B cell (primary cell): Measurements from ENCODE around the gene CCR4. TPM values are rescaled to one million over a fixed set of nuclear protein-coding genes. Genes with fewer than 3 reads are reported as not detected.
"Not testable (repeated sequence)": the region's sequence is repeated elsewhere in the genome, so short reads cannot be mapped to it uniquely, and the experiment has no call there.

ENCODE experiments used
- ATAC-seq: fragments of 200-7000 bp; cut with Tn5 transposase; one replicate; pipeline ENCODE4 v1.10.0; 2021; ENCODE audit warnings: low read depth, mild to moderate bottlenecking, moderate number of reproducible peaks, moderate library complexity
- CTCF ChIA-PET: fragments of 350-600 bp; sonication (Branson Sonifier 250); formaldehyde crosslinking; loops from one replicate; lab custom pipeline; 2021; ENCODE audit warnings: antibody characterized with exemption, inconsistent platforms; lab: Charles Lee
- POLR2A ChIA-PET: fragments of 350-600 bp; sonication (Branson Sonifier 250); formaldehyde crosslinking; loops from one replicate; lab custom pipeline; 2021; ENCODE audit warnings: antibody characterized with exemption; lab: Charles Lee
- DNase-seq: peaks from one replicate; pipeline ENCODE4 v3.0.0; 2013
- H2AFZ ChIP-seq: 2 replicates; pipeline ENCODE4 v1.6.1; 2012; ENCODE audit warnings: mild to moderate bottlenecking, low read depth, low read length; ENCODE audit not compliant: insufficient read depth, poor library complexity, severe bottlenecking
- H3K27ac ChIP-seq, 2 donors: 1 replicate in 1 of 2; 2 replicates in 1 of 2; pipeline ENCODE4 v1.5.1; 2012 to 2013; ENCODE audit warnings: low read length in 2 of 2, mild to moderate bottlenecking in 2 of 2, moderate library complexity in 1 of 2
- H3K27me3 ChIP-seq, 4 experiments: fragments of 200-600 bp in 1 of 4; sonication (generic) in 1 of 4; replicated peaks in 1 of 4; 1 replicate in 2 of 4; 2 replicates in 2 of 4; pipeline versions ENCODE4 v1.6.1 to v1.7.0; 2013 to 2016; ENCODE audit warnings: low read length in 3 of 4, mild to moderate bottlenecking in 2 of 4, mixed read lengths in 1 of 4, moderate library complexity in 1 of 4; ENCODE audit not compliant: insufficient read depth in 4 of 4, control insufficient read depth in 3 of 4; ENCODE audit errors: control extremely low read depth in 1 of 4
- H3K36me3 ChIP-seq, 2 experiments: replicated peaks in 1 of 2; 1 replicate in 1 of 2; 2 replicates in 1 of 2; pipeline versions ENCODE4 v1.6.1 to v1.7.1; 2013; ENCODE audit warnings: low read length in 1 of 2; ENCODE audit not compliant: insufficient read depth in 2 of 2, control insufficient read depth in 1 of 2; ENCODE audit errors: control extremely low read depth in 1 of 2, extremely low read depth in 1 of 2
- H3K4me1 ChIP-seq, 2 donors: fragments of 200-600 bp in 1 of 2; sonication (generic) in 1 of 2; 1 replicate in 1 of 2; 2 replicates in 1 of 2; pipeline versions ENCODE4 v1.5.1 to v1.6.1; 2013 to 2017; ENCODE audit warnings: low read length in 2 of 2; ENCODE audit not compliant: control insufficient read depth in 2 of 2, insufficient read depth in 2 of 2
- H3K4me2 ChIP-seq: replicated peaks from 2 replicates; pipeline ENCODE3; 2012; ENCODE audit warnings: mild to moderate bottlenecking, low read depth, low read length; ENCODE audit not compliant: poor library complexity, severe bottlenecking
- H3K4me3 ChIP-seq, 5 experiments: fragments of 200-600 bp in 1 of 5; sonication (generic) in 1 of 5; 1 replicate in 3 of 5; 2 replicates in 2 of 5; pipeline versions ENCODE4 v1.5.1 to v1.7.0; 2011 to 2016; ENCODE audit warnings: low read length in 4 of 5, mild to moderate bottlenecking in 4 of 5, low read depth in 2 of 5, control low read depth in 1 of 5, moderate library complexity in 1 of 5; ENCODE audit not compliant: insufficient read depth in 1 of 5; ENCODE audit errors: control extremely low read depth in 1 of 5, extremely low read depth in 1 of 5
- H3K79me2 ChIP-seq: fragments of 200-600 bp; sonication (generic); one replicate; pipeline ENCODE4 v1.6.0; 2016; ENCODE audit warnings: low read length; ENCODE audit not compliant: control insufficient read depth, insufficient read depth
- H3K9ac ChIP-seq: fragments of 200-600 bp; sonication (generic); 2 replicates; pipeline ENCODE4 v1.6.1; 2017; ENCODE audit warnings: mild to moderate bottlenecking, low read length, moderate library complexity
- H3K9me3 ChIP-seq, 3 donors: one replicate each; pipeline versions ENCODE4 v1.6.1 to v1.7.1; 2013; ENCODE audit warnings: low read length in 2 of 3; ENCODE audit not compliant: control insufficient read depth in 2 of 3, insufficient read depth in 1 of 3; ENCODE audit errors: control extremely low read depth in 1 of 3
- H4K20me1 ChIP-seq: 2 replicates; pipeline ENCODE4 v1.6.0; 2012; ENCODE audit warnings: mild to moderate bottlenecking, low read length; ENCODE audit not compliant: insufficient read depth, control insufficient read depth, poor library complexity, severe bottlenecking
- H3K27ac Mint-ChIP-seq: one replicate; pipeline ENCODE4 v1.8.0; 2021; ENCODE audit warnings: mixed read lengths
- H3K27me3 Mint-ChIP-seq: one replicate; pipeline ENCODE4 v1.8.0; 2021; ENCODE audit warnings: mixed read lengths
- H3K4me1 Mint-ChIP-seq: one replicate; pipeline ENCODE4 v1.8.0; 2021; ENCODE audit warnings: mixed read lengths
- H3K4me3 Mint-ChIP-seq: one replicate; pipeline ENCODE4 v1.8.0; 2021; ENCODE audit warnings: mixed read lengths
- H3K9me3 Mint-ChIP-seq: one replicate; pipeline ENCODE4 v1.8.0; 2022; ENCODE audit warnings: mixed read lengths; ENCODE audit not compliant: insufficient read depth
- CTCF ChIP-seq: fragments of 200-600 bp; IDR thresholded peaks from one replicate; pipeline ENCODE4 v1.8.0; 2022; ENCODE audit warnings: antibody characterized with exemption, mild to moderate bottlenecking
- EZH2 ChIP-seq: IDR thresholded peaks from 2 replicates; pipeline ENCODE4 v1.6.1; 2012; ENCODE audit warnings: borderline replicate concordance, low read depth, mild to moderate bottlenecking, moderate library complexity, low read length; ENCODE audit not compliant: insufficient read depth, poor library complexity, severe bottlenecking
- WGBS: methylation state at CpG from one replicate; pipeline ENCODE4 v1.1.5; 2013; ENCODE audit warnings: missing lambda C conversion rate; ENCODE audit not compliant: insufficient coverage; 5-methylcytosine and 5-hydroxymethylcytosine counted together
- intact Hi-C: fragments of 100-400 bp; cut with micrococcal nuclease; formaldehyde crosslinking; loops from one replicate; pipeline ENCODE4 v1.10.0; 2022
- polyA plus RNA-seq: library from polyadenylated mRNA; depleted of rRNA; stranded (reverse); fragments of >200 nt; gene quantifications from 2 replicates; pipeline ENCODE4 v1.2.3, GENCODE V29; 2012
- total RNA-seq, 2 donors: library from RNA; stranded (reverse); fragments of 120-200 nt in 1 of 2; gene quantifications; 1 replicate in 1 of 2; 2 replicates in 1 of 2; pipeline versions ENCODE4 v1.2.3 to v1.2.4, GENCODE V29; 2013 to 2022

Gene CCR4
- total and polyA plus RNA-seq, 2 donors (not counting 1 experiment from before 2014, with no cell fraction given): 0.04 to 0.12 TPM

GRCh38 chr3:32978331-32978730 is 26.9 kb downstream of the CCR4 start:
- POLR2A ChIA-PET: no interaction called here
- intact Hi-C loops: no loop called here
- 97% methylated on average over 4 of the region's 5 CpGs for WGBS

GRCh38 chr3:32983124-32983523 is 31.7 kb downstream of the CCR4 start:
- no peak for DNase-seq
- ChIA-PET POLR2A (no interaction called here), CTCF (no interaction called here)
- TF ChIP-seq EZH2 (no peak), CTCF (no peak)
- Histone ChIP-seq H3K4me1 (no peaks in the 10 kb centered on the region), H3K9me3 (no peaks in the 10 kb centered on the region), H2AFZ (no peak overlapping the region), H3K36me3 (no peaks in the 10 kb centered on the region), H3K9ac (no peak overlapping the region), H3K79me2 (no peaks in the 10 kb centered on the region), H3K4me2 (no peak overlapping the region), H3K27me3 (no peaks in the 10 kb centered on the region), H3K27ac (no peak overlapping the region), H3K4me3 (no peak overlapping the region), H4K20me1 (no peaks in the 10 kb centered on the region)
- H3K27me3 Mint-ChIP-seq: no peaks in the 10 kb centered on the region
- intact Hi-C loops: no loop called here
- no peak overlapping the region for H3K4me3 Mint-ChIP-seq
- H3K27ac Mint-ChIP-seq: no peak overlapping the region
- H3K9me3 Mint-ChIP-seq: no peaks in the 10 kb centered on the region
- no peak for ATAC-seq
- no peaks in the 10 kb centered on the region for H3K4me1 Mint-ChIP-seq

More at GRCh38 chr3:32978331-32978730, 26.9 kb downstream of the CCR4 start:
- Histone ChIP-seq H3K9me3 (no peaks in the 10 kb centered on the region), H3K4me3 (no peak overlapping the region), H3K36me3 (no peaks in the 10 kb centered on the region), H3K27ac (no peak overlapping the region), H3K27me3 (no peaks in the 10 kb centered on the region), H2AFZ (no peak overlapping the region), H3K79me2 (no peaks in the 10 kb centered on the region), H4K20me1 (no peaks in the 10 kb centered on the region), H3K4me2 (no peak overlapping the region), H3K4me1 (peaks cover 0 to 5% of the 10 kb centered on the region in 2 donors), H3K9ac (no peak overlapping the region)
- Mint-ChIP-seq H3K4me3 (no peak overlapping the region), H3K27me3 (no peaks in the 10 kb centered on the region), H3K27ac (no peak overlapping the region), H3K4me1 (peaks cover 2% of the 10 kb centered on the region), H3K9me3 (no peaks in the 10 kb centered on the region)
- TF ChIP-seq CTCF (no peak), EZH2 (no peak)
- no peak for ATAC-seq
- DNase-seq: no peak
- CTCF ChIA-PET: no interaction called here

GRCh38 chr3:32984918-32985317 is 33.5 kb downstream of the CCR4 start:
- H3K27ac Mint-ChIP-seq, H3K4me2 ChIP-seq, DNase-seq, H3K79me2 ChIP-seq, ATAC-seq, CTCF ChIA-PET, H4K20me1 ChIP-seq, H3K9me3 ChIP-seq, H3K4me1 ChIP-seq, intact Hi-C loops, H3K9ac ChIP-seq, H3K36me3 ChIP-seq, H3K4me1 Mint-ChIP-seq, H2AFZ ChIP-seq, H3K27me3 ChIP-seq, H3K27ac ChIP-seq, H3K27me3 Mint-ChIP-seq, H3K9me3 Mint-ChIP-seq, H3K4me3 Mint-ChIP-seq, H3K4me3 ChIP-seq, POLR2A ChIA-PET: not testable (repeated sequence)
- WGBS: no CpG with 5 or more reads among the region's 3 CpGs
